Hepatocyte (in vitro differentiated cells): Measurements from ENCODE around the gene FSIP1. TPM values are rescaled to one million over a fixed set of nuclear protein-coding genes. Genes with fewer than 3 reads are reported as not detected.

Source experiments
- DNase-seq: peaks from one replicate; pipeline ENCODE4 v3.0.0-alpha.2; 2016; ENCODE audit warnings: low spot score
- H2AFZ ChIP-seq: fragments of 200-600 bp; sonication (generic); 2 replicates; pipeline ENCODE4 v1.6.0; 2016; ENCODE audit warnings: antibody characterized with exemption, mild to moderate bottlenecking
- H3K27ac ChIP-seq: fragments of 200-600 bp; sonication (generic); 2 replicates; pipeline ENCODE4 v1.5.1; 2016; ENCODE audit warnings: mild to moderate bottlenecking
- H3K27me3 ChIP-seq: fragments of 200-600 bp; sonication (generic); 2 replicates; pipeline ENCODE4 v1.6.1; 2016
- H3K36me3 ChIP-seq: fragments of 200-600 bp; sonication (generic); replicated peaks from 2 replicates; pipeline ENCODE4 v1.5.1; 2016; ENCODE audit warnings: low read depth; ENCODE audit not compliant: insufficient read depth
- H3K4me1 ChIP-seq: fragments of 200-600 bp; sonication (generic); 2 replicates; pipeline ENCODE4 v1.5.1; 2016; ENCODE audit warnings: mild to moderate bottlenecking, moderate library complexity; ENCODE audit not compliant: insufficient read depth
- H3K4me2 ChIP-seq: fragments of 200-600 bp; sonication (generic); 2 replicates; pipeline ENCODE4 v1.6.0; 2016
- H3K4me3 ChIP-seq: fragments of 200-600 bp; sonication (generic); 2 replicates; pipeline ENCODE4 v1.5.1; 2016; ENCODE audit warnings: mild to moderate bottlenecking
- H3K79me2 ChIP-seq: fragments of 200-600 bp; sonication (generic); 2 replicates; pipeline ENCODE4 v1.6.0; 2017; ENCODE audit warnings: mild to moderate bottlenecking
- H3K9me2 ChIP-seq: fragments of 200-600 bp; sonication (generic); replicated peaks from 2 replicates; pipeline ENCODE4 v1.6.0; 2017; ENCODE audit warnings: mild to moderate bottlenecking; ENCODE audit not compliant: insufficient read depth
- H3K9me3 ChIP-seq: fragments of 200-600 bp; sonication (generic); 2 replicates; pipeline ENCODE4 v1.5.1; 2016; ENCODE audit warnings: low read depth, mild to moderate bottlenecking
- H4K20me1 ChIP-seq: fragments of 200-600 bp; sonication (generic); 2 replicates; pipeline ENCODE4 v1.6.0; 2016; ENCODE audit warnings: mild to moderate bottlenecking; ENCODE audit not compliant: insufficient read depth, poor library complexity, severe bottlenecking
- EZH2 ChIP-seq: fragments of 200-600 bp; sonication (generic); IDR thresholded peaks from 2 replicates; pipeline ENCODE4 v1.6.1; 2016; ENCODE audit warnings: antibody characterized with exemption, mild to moderate bottlenecking, borderline replicate concordance
- EZH2phosphoT487 ChIP-seq: fragments of 200-600 bp; sonication (generic); IDR thresholded peaks from one replicate; pipeline ENCODE4 v1.6.1; 2018; ENCODE audit warnings: antibody characterized with exemption, mild to moderate bottlenecking, low read depth, moderate library complexity; ENCODE audit not compliant: unreplicated experiment, severe bottlenecking
- WGBS: methylation state at CpG from one replicate; pipeline ENCODE4 v1.1.6; 2016; ENCODE audit warnings: low lambda C conversion rate; ENCODE audit errors: missing lambda C conversion rate; 5-methylcytosine and 5-hydroxymethylcytosine counted together
- polyA plus RNA-seq: library from polyadenylated mRNA; unstranded; fragments of >200 nt; fragmentation: Nextera tagmentation; extraction: Ambion mirVana; gene quantifications from 2 replicates; pipeline ENCODE4 v1.2.1, GENCODE V29; 2016
- total RNA-seq: library from RNA; depleted of rRNA; stranded (reverse); fragments of >200 nt; gene quantifications from 2 replicates; pipeline ENCODE4 v1.2.3, GENCODE V29; 2014
- TF ChIP-seq, protein P1 (sequence below): fragments of 200-600 bp; sonication (generic); IDR thresholded peaks from 2 replicates; pipeline ENCODE4 v1.5.1; 2016; ENCODE audit warnings: antibody characterized with exemption, mild to moderate bottlenecking; ENCODE audit not compliant: poor library complexity

The FSIP1 gene
- total and polyA plus RNA-seq, 2 experiments from 2014 or later = 0.60 to 0.79 TPM

DNA sequence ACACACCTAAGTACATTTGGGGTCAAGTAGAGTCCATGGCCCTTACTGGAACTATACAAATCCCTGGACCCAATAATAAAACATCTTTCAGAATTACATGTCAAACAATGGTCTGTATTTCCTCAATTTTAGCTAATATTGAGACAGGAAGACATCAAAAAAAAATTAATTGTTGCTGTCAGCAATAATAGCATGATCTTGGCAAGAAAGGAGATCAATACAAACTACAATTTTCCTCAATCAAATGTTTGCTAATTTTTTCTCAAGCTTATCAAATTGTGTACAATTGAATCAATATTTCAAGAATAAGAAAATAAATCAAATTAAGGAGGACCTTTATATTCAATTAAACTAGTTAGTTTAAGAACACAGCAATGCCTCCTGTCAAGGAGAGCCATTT, 62.6 kb downstream of the FSIP1 start:
- TF ChIP-seq, protein P1, sequence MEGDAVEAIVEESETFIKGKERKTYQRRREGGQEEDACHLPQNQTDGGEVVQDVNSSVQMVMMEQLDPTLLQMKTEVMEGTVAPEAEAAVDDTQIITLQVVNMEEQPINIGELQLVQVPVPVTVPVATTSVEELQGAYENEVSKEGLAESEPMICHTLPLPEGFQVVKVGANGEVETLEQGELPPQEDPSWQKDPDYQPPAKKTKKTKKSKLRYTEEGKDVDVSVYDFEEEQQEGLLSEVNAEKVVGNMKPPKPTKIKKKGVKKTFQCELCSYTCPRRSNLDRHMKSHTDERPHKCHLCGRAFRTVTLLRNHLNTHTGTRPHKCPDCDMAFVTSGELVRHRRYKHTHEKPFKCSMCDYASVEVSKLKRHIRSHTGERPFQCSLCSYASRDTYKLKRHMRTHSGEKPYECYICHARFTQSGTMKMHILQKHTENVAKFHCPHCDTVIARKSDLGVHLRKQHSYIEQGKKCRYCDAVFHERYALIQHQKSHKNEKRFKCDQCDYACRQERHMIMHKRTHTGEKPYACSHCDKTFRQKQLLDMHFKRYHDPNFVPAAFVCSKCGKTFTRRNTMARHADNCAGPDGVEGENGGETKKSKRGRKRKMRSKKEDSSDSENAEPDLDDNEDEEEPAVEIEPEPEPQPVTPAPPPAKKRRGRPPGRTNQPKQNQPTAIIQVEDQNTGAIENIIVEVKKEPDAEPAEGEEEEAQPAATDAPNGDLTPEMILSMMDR = no peak
- TF ChIP-seq EZH2 (no peak), EZH2phosphoT487 (no peak)
- no peaks in the 10 kb centered on the region for H3K79me2 ChIP-seq
- peaks cover 9% of the 10 kb centered on the region for H3K4me1 ChIP-seq
- no peaks in the 10 kb centered on the region for H3K36me3 ChIP-seq
- H3K9me2 ChIP-seq = no peaks in the 10 kb centered on the region
- no peak overlapping the region for H3K27ac ChIP-seq
- no peaks in the 10 kb centered on the region for H4K20me1 ChIP-seq
- no peak for DNase-seq
- H3K4me2 ChIP-seq = no peak overlapping the region
- no peaks in the 10 kb centered on the region for H3K27me3 ChIP-seq
- H2AFZ ChIP-seq = no peak overlapping the region
- H3K4me3 ChIP-seq = no peak overlapping the region
- H3K9me3 ChIP-seq = no peaks in the 10 kb centered on the region

DNA sequence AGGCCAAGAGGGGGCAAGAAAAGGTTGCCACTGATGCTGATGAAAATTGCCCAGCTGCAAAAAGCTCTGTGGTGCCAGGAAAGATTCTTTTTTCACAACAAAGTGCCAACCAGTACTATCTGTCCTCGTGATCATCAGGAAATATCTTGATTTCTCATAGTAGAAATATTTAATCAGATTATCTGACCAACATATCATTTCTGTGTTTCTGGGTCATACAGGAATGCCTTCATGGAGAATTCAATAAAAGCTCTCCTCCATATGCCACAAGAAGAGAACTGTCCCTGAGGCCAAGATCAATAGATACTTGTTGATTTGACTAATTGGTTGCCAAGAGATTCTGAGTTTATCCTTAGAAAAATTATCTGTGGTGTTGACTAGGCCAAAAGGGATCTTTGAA, 63.5 kb downstream of the FSIP1 start:
- Histone ChIP-seq H3K4me2 (no peak overlapping the region), H4K20me1 (no peaks in the 10 kb centered on the region)

DNA sequence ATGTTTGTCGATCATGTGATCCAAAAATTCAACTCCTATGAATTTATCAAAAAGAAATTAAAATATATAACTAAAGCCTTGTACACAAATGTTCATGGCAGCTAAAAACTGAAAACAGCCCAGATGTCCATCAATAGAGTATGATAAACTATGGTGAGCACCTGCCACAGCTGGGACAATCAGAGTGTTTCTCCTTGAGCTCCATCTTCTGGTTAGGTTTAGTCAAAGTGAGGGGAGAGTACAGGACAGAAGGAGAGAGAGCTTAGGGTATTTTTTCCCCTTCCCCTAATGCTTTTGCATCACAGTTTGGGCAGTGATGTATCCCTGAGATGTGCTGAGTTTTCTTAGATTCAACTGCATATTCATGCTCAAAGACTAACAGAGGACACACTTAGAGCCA, 65.5 kb downstream of the FSIP1 start:
- Histone ChIP-seq H3K9me2 (no peaks in the 10 kb centered on the region), H4K20me1 (no peaks in the 10 kb centered on the region), H3K27me3 (no peaks in the 10 kb centered on the region), H3K27ac (no peak overlapping the region), H3K79me2 (no peaks in the 10 kb centered on the region), H3K9me3 (no peaks in the 10 kb centered on the region), H3K4me1 (peaks cover 9% of the 10 kb centered on the region), H3K4me3 (no peak overlapping the region), H3K4me2 (no peak overlapping the region), H3K36me3 (no peaks in the 10 kb centered on the region), H2AFZ (no peak overlapping the region)
- TF ChIP-seq EZH2 = no peak
- TF ChIP-seq, protein P1 = no peak
- no peak for TF ChIP-seq EZH2phosphoT487
- 91% methylated on average over 1 of the region's 1 CpG for WGBS
- DNase-seq = no peak

More for the DNA sequence above, 63.5 kb downstream of the FSIP1 start:
- no peaks in the 10 kb centered on the region for H3K79me2 ChIP-seq
- no peak overlapping the region for H3K27ac ChIP-seq
- TF ChIP-seq EZH2 (no peak), EZH2phosphoT487 (no peak)
- TF ChIP-seq, protein P1 = no peak
- no peak overlapping the region for H3K4me3 ChIP-seq
- H3K27me3 ChIP-seq = no peaks in the 10 kb centered on the region
- no peak overlapping the region for H2AFZ ChIP-seq
- DNase-seq = no peak
- H3K9me2 ChIP-seq = no peaks in the 10 kb centered on the region
- H3K4me1 ChIP-seq = peaks cover 9% of the 10 kb centered on the region
- 100% methylated on average over 1 of the region's 1 CpG for WGBS
- H3K9me3 ChIP-seq = no peaks in the 10 kb centered on the region
- no peaks in the 10 kb centered on the region for H3K36me3 ChIP-seq

DNA sequence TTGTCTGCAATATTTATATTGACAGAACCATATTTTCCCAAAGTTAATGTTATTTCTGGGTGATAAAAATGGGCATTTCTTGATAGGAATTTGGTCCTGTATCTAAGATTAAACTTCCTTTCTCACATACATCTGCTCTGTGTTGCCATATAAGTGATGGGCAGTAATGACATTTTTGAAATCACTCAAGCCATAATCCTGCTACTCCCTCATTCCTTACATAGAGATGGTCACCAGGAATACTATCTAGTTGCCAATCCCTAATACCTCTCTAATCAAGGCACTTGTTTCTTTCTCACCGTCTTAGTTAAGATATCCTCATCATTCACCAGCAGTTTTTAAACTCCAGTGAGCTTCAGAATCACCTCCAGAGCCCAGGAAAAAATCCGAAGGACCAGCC, 68.4 kb downstream of the FSIP1 start:
- 86% methylated on average over 2 of the region's 2 CpGs for WGBS

More for the DNA sequence above, 68.4 kb downstream of the FSIP1 start:
- H3K4me2 ChIP-seq = no peak overlapping the region
- no peaks in the 10 kb centered on the region for H3K9me3 ChIP-seq
- no peak for DNase-seq
- no peaks in the 10 kb centered on the region for H3K36me3 ChIP-seq
- no peaks in the 10 kb centered on the region for H3K9me2 ChIP-seq
- TF ChIP-seq EZH2phosphoT487 (no peak), EZH2 (no peak)
- TF ChIP-seq, protein P1 = no peak
- H4K20me1 ChIP-seq = no peaks in the 10 kb centered on the region
- H3K27ac ChIP-seq = no peak overlapping the region
- H2AFZ ChIP-seq = no peak overlapping the region
- no peak overlapping the region for H3K4me3 ChIP-seq
- no peaks in the 10 kb centered on the region for H3K4me1 ChIP-seq
- H3K27me3 ChIP-seq = no peaks in the 10 kb centered on the region
- H3K79me2 ChIP-seq = no peaks in the 10 kb centered on the region
